GM21381 (cell line): ENCODE results near the gene ABR.

ENCODE experiments used
- ATAC-seq: cut with Tn5 transposase; IDR thresholded peaks from one replicate; pipeline ENCODE4 v1.9.1; 2021; ENCODE audit warnings: mild to moderate bottlenecking, moderate library complexity; ENCODE audit not compliant: unreplicated experiment

ABR gene

DNA sequence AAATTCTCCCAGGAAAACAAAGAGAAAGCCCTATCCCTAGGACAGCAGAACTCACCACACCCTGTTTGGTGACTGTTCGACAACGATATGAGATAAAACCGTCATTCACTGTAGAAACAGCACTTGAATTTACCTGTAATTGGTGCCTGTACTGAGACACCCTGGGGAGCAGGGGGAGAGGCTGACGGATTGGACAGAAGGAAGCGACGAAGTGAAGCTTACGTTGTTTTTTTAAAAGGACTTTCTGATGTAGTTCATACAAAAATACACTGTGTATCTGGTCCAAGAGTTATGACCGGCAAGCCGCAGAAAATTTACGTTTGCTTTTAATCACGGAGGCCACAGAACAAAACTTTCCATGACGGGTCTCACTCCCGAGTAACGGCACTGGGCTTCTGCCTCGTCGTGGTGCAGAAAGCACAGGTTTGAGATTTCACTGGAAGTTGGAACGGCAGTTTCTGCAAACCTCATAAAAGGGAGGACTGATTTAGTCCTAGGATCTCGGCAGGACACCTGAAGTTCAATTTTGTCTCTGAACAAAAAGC is 209.9 kb downstream of the ABR start:
- no peak for ATAC-seq

DNA sequence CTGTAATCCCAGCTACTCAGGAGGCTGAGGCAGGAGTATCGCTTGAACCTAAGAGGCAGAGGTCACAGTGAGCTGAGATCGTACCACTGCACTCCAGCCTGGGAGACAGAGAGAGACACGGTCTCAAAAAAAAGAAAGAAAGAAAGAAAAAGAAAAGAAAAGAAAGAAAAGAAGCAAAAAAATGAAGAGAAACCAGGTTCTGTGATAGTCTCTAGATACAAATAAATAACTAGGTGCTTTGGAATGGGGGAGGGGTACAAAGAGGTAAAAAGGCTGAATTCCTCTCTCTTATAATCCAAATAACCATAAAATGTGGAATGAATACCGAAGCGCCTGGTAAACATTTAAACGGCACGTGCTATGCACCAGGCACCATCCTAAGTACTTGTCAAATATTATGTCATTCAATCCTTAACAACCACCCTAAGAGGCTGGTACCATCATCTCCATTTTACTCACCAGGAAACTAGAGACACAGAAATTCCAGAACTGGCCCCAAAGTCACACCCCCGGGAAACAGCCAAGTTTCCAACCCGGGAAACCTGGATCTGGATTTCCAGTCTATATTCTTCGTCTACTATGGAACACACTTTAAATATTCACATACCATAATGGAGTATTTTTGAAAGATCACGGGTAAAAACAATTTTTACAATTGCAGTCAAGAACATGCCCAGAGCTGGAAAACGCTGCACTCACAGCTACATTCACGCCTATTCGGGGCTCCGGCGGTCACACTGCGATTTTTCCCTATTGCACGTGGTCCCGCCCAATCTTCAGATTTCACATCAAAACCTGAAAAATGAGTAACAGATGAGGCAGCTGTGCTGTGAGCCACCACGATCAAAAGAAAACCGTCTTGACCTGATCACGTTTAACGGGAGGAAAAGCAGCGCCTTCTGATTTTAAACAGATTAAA is 210.7 kb downstream of the ABR start:
- no peak for ATAC-seq

DNA sequence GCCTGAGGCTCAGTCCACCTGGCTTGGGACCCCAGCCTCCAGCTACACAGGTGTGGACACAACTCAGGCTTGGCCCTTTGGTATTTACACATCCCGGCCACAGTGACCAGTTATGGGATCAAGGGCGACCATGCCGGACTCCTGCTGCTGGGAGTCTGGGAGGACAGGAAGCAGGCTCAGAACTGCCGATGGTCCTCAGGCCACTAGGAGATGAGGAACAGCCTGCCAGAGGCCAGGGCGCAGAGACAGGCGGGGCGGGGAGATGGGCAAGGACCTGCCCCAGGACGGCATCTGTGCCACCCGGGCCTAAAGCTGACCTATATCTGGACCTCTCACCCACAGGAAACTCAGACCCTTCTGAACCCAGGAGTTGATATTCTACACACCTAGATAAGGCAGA is 212.7 kb downstream of the ABR start:
- ATAC-seq: no peak

DNA sequence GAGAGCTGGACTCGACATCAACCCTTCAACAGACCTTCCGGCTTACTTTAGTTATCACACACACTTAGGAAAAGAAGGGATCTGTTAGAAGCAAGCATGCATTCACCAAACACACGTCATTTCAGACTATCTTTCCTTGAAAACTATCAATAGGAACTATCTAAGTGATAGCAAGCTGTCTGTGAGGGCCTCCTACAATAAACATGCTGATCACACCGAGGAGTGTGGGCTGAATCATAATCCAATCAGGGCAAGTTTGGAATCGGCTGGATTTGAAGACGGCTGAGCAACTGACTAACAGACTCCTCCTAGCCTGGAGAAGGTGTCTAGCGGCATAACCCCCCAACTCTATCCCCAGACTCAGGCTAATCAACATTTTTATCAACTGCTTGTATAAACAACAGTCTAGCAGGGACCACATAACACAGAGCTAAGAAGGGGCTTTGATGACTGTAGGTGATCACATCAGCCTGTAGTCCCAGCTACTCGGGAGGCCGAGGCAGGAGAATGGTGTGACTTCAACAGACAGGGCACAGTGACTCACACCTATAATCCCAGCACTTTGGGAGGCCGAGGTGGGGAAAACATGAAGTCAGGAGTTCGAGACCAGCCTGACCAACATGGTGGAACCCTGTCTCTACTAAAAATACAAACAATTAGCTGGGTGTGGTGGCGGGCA is 214.3 kb downstream of the ABR start:
- ATAC-seq: no peak

DNA sequence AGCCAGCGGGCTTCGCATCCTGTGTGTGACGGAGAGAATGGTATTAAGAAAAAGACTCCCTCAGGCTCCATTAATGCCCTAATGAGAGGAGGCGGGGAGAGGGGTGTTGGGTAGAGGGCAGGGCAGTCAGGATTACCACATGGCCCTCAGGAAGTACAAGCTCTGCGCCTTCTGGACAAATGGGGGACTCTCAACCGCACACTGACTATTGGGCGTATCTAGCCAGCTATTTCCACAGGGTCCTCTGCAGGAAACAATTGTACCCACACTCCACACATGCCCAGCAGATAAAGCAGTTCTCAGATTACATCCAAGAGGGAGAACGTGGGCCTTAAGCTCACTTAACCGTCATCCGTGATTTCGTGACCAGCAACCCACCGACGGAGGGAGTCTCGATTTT is 214.9 kb downstream of the ABR start:
- no peak for ATAC-seq

DNA sequence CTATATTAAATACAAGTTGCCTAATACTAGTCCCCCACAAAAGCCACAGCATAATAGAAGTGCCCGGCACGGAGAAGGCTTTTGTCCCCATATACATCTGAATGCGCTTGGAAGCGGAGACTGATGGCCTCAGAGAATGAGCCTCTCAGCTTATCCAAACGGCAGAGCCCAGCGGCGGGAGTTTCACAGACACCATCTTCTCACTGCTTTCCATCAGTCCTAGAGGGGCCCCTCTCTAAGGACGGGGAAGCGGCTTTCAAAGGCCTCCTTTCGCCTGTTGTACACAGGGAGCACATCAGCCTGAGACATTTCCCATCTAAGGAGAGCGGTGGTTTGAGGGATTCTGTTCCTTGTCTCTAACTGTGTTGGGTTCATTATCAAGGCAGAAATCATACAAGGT is 217.1 kb downstream of the ABR start:
- no peak for ATAC-seq

DNA sequence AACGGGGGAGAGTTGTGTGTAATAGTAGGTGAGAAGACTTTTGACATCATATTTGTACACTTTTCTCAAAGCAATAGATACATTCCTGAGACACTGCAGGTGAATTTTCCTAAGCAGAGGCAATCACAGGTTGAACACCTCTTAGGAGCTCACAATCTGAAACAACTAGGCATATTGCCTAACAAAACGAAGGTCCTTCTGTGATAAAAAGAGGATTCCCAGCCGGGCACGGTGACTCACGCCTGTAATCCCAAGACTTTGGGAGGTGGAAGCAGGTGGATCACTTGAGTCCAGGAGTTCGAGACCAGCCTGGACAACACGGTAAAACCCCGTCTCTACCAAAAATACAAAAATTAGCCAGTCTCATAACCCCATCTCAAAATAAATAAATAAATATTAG is 217.6 kb downstream of the ABR start:
- no peak for ATAC-seq

DNA sequence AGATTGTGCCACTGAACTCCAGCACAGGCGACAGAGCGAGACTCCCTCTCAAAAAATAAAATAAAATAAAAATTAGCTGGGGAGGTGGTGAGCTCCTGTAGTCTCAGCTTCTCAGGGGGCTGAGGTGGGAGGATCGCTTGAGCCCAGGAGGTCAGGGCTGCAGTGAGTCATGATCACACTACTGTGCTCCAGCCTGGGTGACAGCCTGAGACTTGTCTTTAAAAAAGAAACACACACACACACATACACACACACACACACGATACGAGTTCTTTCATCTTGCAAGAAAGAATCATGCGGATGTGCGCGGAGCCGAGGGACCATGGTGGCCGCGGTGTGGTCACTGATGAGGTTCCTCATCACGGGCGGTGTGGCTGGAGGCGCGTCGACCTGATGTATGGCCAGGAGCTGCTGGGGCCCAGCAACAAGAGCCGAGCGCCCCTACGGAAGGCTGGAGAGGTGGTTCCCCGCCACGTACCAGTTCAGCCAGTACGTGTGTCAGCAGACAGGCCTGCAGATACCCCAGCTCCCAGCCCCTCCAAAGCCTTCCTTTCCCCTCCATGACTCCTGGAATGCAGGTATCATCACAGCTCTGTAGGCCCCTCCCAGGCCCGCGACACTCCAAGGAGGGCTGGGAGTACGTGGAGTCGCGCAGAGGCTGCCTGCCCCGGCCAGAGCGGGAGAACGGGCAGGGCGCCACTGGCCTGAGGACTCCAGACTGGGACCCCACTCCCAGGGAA is 220.9 kb downstream of the ABR start:
- no peak for ATAC-seq

DNA sequence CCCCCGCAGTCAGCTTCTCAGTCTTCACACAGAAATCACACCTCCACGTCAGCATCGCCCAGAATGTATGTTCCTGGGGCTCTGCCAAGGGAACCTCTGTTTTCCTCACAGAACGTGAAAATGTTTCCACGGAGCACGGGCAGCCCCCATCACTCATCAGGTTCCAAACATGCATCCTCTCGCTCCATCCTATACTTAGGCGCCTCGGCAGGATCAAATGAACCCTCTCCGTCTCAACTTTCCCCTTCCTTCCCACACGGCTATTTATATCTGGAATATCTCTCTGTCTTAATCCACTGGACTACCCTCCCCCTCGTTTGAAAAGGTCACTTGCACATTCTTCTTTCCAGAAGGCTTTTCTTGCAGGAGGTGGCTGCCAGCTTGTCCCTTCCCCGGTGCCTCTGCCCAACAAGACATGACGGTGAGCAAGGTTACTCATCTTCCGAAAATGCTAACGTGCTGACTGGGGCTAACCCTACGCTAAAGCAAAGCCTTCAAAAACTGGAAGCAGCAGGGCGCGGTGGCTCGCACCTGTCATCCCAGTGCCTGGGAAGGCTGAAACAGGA is 221.8 kb downstream of the ABR start:
- no peak for ATAC-seq

DNA sequence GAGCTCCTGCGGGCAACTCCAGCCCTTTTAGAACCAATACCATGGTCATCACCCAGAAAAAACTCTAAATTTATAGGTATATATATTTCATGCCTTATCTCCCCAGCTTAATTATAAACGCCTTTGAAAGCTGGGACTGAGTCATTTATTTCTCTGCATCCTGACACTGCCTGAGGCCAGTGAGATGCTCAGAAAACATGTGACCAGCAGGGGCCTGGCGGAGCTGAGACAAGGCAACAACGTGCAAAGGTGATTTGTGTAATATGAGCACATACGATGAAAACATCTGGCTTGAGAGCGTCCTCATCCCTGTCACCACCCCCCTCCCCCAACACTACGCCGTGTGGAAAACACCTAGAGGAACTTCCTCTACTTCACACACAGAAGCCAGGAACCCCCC is 222.9 kb downstream of the ABR start:
- ATAC-seq: no peak

DNA sequence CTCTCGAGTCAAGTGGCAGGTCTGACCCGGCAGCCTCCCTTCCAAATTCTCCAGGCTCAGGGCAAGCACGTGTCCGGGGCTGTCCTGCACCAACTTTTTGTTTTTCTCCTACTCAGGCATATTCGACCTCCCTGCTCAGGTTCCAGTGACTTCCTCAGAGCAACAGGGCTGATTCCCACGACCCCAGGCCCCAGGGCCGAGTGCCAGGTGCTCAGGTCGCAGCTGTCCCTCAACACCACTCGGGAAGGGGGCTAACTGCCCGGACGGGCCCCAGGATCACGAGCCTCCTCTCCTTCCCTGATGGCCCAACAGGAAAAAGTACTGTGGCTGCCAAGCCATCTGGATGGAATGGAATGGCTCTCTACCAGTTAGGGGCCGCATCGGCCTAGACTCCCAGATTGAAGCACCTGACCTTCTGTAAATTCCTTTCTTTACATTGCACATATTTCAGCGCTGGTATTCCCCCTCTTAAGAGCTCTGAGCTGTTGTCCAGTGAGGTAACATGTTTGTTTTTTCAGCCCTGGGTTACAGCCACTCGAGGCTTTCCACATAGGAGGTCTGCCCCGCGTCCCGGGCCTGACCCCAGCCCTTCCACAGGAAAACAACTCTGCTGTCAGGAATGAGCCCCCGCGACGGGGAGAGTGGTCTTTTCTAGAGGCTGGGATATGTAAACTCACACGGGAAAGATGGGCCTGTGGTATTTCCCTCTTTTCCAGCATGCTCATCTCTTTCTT is 225.2 kb downstream of the ABR start:
- no peak for ATAC-seq

DNA sequence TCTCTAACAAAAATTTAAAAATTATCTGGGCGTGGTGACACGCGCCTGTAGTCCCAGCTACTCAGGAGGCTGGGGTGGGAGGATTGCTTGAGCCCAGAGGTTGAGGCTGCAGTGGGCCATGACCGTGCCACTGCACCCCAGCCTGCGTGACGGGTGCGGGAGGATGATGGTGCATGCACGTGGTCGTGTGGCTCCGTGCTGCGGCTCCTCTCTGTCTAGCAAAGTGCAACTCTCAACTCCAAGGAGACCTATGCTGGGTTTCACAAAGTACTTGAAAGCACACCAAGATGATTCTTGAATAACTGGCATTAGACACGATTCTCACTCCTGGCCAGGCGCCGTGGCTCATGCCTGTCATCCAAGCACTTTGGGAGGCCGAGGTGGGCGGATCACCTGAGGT is 226.0 kb downstream of the ABR start:
- ATAC-seq: no peak
